Stimulated activated naive CD4-positive, alpha-beta T cell treated with Interleukin-2 at 50 U/mL for 16 hours (primary cell): ENCODE data around the gene TFR2.

Source experiments
- DNase-seq: peaks from one replicate; lab custom pipeline; 2025; lab: John Stamatoyannopoulos, UW

TFR2 gene

DNA sequence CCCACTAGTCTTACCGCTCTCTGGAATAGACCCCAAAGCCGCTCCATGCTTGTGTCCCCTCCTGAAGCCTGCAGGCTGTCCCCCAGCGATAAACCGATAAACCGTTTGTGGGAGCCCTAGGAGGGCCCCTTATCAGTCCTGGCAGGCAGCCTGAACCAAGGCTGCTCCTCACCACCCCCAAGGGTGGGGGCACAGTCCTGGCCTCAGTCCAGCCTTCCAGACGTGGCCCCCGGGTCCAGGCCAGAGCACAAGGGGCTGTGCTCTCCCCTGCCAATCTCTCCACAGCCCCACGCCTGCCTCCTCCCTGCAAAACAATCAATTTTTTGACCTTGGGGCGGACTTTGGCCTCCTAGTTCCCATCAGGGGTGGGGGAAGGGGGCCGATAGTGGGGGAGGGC lies at the start of gene TFR2:
Gene TFR2 (minus strand): TSS at position 90 of the 397 bp plus-strand sequence. CDS start 43 bp downstream, at position 47.
- no peak for DNase-seq

DNA sequence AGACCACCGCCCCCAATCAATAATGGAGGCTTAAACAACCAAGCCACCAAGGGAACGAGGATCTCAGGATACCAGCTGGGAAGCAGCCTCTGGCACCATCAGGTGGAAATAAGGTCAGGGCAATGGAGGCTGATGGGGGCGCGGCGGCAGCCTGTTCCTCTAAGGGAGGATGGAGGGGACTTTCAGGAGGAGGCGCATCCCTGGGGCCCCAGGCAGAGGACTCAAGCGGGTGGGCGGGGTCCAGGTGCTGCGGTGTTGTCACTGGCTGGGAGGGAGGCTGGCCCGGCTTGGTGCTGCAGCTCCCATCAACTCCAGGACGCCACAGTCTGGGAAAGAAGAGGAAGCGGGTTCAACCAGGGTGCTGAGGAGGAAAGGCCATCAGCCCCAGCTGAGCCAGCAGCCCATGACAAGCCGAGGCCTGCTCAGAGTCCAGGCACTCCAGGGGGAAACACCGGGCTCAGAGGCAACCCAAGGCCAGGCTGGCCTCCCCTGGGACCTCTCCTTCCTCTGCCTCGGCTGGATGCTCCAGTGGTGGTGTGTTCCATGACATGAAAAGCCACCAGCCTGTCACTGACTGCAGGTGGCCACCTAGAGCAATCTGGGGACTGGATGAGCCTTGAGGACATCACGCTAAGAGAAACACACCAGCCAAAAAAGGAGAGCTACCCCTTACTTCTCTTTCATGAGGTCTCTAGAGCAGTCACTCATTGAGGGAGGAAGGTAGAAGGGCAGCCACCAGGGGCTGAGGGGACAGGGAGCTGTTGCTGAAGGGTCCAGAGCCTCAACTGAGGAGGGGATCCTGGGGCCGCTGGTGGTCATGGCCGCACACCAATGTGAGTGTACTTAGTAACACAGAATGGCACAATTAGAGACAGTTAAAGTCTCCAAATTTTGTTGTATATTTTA lies 48.1 kb upstream of the TFR2 start:
- DNase-seq, result no peak

DNA sequence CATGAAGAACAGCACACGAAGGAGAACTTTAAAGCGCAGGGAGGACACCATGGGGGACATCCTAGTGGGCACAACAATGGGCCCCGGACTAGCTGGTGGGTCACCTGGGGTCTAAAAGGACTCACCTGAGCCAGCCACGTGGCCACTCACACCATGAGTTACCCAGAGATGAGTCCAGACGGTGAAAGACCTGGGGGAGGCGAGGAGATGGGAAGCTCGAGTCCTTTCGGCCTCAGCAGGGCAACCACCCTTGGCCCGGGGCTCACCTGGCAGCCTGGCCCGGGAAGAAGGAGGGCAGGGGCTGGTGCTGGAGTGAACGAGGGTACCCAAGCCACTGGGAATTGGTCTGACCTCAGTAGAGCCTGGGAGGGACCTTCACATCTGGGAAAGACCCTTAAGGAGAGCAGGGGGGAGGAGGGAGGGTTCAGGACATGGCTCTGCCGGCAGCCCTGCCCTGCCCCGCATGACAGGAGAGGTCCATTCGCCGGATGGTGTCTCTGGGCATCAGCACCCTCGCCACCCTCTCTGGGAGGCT lies 47.0 kb upstream of the TFR2 start:
- no peak for DNase-seq

DNA sequence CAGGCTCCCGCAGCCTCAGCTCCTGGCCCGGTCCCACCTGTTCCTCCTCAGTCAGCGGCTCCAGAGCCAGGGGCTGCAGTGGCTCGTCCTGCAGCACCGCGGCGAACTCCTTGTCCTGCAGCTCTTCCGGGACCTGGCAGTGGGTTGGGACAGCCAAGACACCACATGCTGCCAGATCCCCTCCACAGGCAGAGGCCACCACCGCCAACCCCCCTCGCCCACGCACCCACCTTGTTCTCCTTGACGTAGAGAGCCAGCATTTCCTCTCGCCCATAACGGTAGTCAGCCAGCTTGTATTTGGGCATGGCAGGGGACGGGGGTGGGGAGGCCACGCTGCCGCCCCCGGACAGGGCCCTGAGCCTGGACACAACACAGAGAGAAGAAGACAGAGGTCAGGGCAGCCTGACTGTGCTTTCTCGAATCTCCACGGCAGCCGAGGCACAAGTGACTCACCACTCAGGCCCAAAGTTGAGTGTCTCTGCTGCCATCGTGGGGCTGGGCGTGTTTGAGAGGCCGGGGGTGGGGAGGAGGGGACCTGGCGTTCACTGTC lies 46.5 kb upstream of the TFR2 start:
- DNase-seq, result no peak

DNA sequence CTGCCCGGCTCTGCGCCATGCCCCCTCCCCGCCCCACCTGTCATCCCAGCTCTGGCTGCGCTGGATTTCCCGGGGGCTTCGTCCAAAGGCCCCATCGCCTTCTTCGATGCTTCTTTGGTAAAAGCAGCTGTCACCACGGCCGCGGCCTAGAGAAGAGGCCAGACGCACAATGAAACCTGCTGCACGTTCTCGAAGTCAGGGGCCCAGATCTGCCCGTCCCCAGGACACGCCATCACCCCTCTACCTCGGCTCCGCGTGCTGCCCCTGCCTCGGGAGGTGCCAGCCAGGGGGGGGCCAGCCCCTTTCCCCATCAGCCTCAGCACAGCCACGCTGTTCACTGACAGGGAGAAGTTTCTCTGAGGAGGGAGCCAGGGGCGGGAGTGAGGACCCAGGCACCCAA lies 45.9 kb upstream of the TFR2 start:
- DNase-seq, result no peak

DNA sequence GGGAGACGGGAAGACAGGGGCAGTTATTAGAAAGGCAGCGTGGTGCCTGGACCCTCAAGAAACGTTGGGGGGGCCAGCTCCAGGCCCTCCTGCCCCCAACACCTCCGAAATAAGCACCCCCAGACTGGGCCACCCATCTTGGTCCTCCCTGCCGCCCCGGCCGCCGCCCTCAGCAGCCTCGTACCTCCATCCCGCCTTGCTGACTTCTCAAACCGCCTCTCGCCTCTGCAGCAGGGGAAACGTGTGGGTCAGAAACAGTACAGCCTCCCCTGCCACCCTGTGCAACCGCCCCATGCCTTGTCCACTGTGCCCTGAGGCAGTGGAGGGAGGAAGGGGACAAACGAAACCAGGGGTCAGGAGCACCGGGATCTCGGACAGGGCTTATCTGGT lies 45.5 kb upstream of the TFR2 start:
- DNase-seq, result no peak

DNA sequence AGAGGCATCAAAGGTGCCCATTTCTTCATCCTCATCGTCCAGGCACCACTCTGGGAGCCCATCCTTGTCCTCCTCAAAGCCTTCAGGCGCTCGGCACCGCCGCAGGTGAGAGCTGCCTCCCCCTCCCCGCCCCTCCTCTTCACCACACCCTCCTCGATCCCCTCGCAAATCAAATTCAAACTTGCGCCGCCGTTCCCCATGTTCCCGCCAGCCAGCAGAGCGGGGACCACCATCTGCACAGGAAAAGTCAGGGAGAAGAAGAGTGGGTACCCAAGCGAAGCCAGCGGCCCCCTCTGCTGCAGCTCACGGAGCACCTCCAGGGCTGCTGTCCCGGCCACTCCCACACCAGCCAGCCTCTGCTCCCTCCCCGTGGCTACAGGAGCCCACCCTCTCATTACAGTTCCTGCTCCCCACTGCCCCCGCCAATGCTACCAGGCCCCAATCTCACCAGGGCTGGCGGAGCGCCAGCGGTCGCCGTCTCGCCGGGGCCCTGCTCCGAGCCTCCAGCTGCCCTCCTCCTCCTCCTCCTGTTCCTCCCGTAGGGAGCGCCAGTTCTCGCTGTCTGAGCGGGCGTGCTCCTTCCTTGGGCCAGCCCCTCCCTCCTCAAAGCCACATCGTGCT lies 45.0 kb upstream of the TFR2 start:
- DNase-seq, result no peak

DNA sequence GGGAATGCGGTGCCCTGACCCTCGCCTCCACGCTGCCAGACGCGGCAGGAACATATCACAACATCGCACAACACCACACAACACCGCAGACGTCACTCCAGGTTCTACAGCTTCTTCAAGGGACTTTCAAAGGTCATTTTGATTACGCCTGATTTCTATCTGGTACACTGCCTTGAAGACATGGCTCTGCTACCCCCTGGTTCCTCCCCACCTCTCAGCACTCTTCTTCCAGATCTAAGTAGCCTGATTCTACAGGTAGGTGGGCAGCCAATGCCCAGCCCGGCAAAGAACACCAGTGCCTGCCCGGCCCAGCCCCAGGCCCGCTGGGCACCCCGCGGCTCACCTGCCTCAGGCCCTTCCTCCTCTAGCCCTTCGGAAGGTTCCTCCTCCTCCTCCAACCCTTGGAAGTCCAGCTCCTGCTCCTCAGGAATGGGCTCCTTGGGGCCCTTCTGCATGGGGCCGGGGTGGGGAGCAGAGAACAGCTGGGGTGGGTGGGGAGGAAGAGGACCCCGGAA lies 44.3 kb upstream of the TFR2 start:
- no peak for DNase-seq

DNA sequence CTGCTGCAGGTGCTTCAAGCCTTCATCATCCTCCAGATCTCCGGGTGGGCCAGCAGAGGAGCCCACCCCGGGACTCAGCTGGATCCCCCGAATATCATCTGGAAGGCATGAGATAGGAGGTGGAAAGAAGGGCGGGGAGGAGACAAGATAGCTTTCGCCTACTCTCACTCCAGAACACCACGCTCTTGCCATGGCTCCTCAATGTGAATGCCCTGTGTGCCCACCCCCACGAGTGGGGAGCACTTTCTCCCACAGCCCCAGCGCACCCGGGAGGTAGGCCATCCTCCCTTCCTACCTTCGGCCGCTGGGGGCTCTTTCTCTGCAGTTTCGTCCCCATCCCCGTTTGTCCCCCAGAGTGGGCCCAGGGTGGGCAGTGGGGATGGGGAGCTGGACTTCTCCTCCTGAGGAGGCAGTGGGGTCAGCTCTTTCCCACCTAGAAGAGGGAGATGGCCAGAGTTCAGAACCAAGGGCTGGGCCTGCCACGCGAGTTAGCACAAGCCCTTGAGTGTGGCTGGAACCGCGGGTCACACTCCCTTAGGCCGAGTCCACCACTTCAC lies 43.8 kb upstream of the TFR2 start:
- no peak for DNase-seq

DNA sequence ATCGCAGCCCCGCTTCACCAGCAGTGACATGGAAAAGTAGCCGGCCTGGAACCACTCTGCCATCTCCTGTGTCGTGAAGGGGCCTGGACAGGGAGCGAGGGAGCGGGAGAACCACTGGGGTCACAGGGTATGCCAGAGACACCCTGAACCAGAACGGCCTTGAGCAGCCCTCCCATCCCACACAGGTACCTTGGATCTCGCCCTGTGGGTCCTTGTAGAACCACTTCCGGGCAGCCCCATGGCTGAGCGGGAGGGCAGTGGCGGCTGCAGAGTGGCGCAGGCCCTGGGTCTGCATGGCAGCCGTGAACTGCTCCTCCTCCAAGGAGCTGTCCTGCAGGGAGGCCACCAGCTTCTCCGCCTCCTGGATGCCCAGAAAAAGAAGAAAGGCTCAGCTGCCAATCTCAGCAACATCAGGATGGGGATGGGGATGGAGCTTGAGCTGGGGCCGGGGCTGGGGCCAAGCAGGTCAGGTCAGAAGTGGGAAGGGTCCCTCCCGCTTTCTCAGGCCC lies 43.2 kb upstream of the TFR2 start:
- no peak for DNase-seq

DNA sequence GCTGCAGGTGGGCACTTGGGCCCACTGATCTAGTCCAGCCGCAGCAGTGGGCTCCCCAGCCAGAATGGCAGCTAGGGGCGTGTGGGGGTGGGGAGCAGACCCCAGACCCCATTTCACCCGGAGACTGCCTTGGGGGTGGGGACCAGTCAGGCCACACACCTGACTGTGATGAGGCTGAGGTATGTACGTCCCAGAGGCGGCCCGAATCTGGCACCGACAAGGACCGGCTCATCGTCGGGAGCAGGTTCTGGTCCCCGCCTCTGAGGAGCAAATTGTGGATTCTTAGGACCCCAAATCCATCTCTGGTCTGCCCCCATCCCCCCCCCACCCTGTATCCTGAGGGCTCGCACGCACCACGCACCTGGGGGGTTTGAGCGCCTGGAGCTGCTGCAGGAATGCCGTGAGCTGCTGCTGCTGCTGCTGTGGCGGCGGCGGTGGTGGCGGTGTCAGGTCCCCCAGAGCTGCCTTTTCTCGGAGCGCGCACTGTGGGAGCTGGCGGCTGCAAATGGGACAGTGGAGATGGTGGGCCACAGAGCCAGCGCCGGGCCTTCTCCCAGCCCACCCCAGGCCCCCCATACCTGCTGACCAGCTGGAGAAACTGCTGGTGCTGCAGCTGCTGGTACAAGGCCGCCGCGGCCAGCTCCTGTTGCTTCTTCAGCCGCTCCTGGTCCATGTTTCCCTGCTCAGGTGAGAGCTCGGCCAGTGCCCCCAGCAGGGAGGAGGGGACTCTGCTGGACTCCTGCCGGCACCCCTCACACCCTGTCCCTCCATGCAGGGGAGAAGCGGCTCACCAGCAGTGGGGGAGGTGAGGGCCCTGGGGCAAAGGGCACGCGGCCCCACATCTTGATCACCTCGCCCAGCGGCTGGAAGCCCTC lies 42.5 kb upstream of the TFR2 start:
- no peak for DNase-seq

DNA sequence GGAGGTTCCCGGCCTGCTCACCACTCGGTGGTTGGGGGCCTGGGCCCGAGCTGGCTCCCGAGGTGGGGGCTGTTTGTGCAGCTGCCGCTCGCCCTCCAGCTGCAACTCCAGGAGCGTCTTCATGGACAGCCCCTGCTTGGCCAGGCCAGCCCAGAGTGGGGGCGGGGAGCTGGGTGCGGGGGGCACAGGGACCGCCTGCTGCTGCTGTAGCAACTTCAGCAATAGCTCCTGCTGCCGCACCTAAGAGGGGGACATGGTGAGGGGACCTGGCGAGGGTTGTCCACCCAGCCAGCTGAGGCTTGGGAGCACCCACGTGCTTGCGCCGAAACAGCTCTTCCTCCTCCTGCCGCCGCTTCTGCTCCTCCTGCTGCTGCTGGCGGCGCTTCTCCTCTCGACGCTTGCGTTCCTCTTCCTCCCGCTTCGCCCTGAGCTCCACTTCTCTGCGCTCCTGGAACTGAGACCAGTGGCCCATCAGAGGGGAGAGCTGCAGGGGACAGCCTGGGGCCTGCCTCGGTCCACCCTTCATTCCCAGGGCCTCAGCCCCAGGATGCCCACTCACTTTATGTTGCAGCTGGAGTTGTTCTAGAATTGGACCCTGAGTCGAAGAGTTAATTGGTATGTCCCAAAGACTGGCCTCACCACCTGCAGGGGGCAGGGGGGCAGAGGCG lies 41.8 kb upstream of the TFR2 start:
- no peak for DNase-seq

DNA sequence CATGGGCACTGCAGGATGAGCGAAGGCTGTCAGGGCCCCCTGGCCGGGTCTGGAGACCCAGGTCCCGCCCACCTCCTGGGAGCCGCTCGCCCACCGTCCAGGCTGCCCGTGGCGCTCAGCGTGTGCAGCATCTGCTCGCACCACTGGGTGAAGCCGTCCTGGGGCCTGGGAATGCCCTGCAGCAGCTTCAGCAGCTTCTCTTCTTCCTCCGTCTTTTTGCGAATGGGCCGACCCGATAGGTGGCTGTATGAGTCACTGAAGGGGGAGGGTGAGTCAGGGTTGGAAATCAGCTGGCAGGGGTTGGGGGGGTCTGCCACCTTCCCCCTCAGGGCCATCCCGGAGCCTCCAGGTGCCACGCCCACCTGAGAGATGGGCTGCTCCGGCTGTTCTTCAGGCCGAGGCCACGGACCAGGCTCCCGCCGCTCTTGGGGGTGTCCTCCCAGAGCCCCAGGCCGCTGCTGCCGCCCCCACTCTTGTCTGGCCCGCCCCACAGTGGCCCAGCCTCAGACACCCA lies 40.9 kb upstream of the TFR2 start:
- no peak for DNase-seq

DNA sequence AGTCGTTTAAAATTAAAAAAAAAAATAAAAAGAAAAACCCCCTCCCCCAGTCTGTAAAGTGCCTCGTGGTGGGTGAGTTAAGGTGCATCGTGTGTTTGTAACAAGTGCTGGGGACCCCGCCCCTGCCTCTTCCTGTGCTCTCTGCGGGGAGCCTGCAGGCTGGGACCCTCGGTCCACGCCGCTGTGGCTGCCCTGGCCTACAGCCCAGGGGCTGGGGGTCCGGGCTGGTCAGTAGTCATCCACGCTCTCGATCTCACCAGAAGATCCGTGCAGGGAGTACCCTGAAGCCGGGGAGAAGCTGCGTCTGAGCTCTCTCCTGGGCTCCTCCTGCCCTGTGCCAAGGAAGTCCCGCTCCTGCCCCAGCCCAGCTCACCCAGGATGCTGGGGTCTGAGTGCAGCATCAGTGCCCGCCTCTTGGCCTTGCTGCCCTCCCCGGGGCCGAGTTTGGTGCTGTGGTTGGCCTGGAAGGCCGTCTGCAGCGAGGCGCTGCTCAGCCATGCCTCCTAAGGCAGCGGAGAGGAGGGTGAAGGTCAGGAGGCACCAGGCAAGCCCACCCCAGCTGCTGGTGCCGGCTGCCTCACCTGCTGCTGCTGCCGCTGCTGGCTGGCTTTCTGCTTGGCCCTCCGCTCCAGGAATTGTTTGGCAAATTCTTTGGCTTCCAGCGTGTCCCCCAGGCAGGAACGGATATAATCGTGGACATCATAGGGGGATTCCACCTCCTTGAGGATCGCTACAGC lies 40.3 kb upstream of the TFR2 start:
- no peak for DNase-seq

DNA sequence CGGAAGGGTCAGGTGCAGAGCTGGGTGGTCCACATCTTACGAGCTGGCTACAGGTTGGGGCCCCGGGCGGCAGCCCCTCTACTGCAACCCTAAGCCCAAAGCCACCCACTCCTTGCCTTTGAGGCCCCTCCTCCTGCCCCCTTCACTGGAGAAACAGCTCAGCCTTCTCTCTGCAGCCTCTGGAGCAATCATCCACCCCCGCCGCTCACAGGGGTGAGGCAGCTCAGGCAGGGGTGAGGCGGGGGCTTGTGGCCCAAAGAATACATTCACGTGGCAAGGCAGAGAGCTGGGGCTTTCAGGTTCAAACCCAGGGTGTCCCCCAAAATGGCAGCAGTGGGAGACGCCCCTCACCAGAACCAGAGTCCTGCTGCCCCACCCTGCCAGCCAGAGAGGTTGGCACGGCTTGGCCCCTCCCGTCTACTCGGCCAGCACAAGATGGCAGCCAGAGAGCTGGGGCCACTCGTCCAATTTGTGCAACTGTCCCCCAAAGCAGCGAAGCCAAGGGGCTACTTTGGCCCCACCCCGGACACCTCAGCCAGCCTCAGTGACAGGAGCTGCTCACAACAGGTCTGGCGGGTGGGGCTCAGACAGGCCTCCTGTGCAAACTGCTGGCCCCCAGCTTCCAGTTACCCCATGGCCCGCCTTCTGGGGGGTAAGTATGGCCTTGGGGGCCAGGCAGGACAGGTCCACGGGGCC lies 39.4 kb upstream of the TFR2 start:
- DNase-seq, result no peak

DNA sequence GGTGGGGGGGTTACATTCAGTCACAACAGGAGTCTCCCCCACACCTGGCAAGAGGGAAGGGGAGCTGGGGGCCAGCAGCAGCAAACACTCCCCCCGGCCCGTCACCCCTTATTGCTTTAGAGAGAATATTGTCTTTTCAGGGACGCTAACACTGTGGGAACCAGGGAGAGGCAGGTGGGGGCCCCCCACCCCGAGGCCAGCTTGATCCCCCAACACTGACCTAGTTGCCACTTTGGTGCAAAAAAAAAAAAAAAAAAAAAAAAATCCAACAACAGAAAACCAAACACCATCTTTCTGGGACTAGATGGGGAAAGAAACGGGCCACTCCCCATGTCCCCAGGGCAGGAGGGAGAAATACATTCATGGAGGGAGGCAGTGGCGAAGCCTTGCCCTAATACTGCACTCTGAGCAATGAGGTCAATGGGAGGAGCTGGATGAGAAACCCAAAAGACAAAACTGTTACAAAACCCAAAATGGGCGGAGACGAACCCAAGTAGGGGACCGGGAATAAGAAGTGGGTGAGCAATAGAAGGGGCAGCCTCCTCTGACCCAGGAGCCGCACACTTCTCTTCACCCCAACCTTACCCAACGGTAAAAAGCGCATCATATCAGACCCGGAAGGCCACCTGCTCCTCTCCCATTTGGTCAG lies 38.7 kb upstream of the TFR2 start:
- no peak for DNase-seq

DNA sequence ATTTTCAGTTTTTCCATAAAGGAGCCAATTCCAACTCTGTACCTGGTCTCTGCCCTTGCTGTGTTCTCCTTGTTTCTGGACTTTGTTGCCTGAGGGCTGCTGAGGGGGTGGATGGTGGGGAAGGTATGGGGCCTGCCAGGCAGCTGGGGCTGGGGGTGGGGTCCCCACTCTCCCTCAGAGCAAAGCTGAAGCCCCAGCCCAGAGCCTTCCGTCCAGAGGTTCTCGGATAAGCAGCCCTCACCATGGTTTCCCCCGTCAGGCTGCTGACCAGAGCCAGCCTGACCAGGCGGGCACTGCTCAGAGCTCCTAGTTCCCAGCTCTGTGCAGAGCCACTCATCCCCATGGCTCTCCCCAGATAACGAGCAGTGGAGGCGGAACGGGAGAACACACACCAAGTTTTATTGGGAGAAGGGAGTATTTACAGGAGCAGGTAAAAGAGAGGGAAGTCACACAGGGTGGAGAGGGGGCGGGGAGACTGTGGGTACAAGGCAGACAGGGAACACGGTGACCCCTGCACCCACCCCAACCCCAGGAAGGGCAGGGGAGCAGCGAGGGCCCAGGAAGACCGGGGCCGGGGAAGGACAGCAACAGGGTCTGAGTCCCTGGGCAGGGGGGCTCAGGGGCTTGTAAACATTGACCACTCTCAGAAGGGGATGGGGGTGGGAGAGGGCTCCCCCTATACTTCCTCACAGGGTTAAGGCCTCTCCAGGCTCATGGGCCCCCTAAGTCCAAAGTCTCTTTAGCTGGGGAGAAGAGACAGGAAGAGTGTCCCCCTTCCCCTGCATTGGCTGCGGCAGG lies 38.0 kb upstream of the TFR2 start:
- no peak for DNase-seq
